ENCODE measurements around the gene PRKG1.

GRCh38 chr10:51239006-51239405, 164.7 kb downstream of the PRKG1 start:
- no peak for TF ChIP-seq CTCF (IDR thresholded peaks at IDR 0.05)
- no peak for TF ChIP-seq POLR2AphosphoS5 (IDR thresholded peaks at IDR 0.05; ENCODE audit: insufficient read depth in 1 of 2, low read depth in 1 of 2)
